ENCODE results near the gene C1orf141. TPM values are rescaled to one million over a fixed set of nuclear protein-coding genes. Genes with fewer than 3 reads are reported as not detected.

The C1orf141 gene
- total and polyA plus RNA-seq, 2 of the 8 experiments (the other 6 are each of a cell fraction or from before 2014, with no cell fraction given) = not detected

Small RNA genes lying within 50 kb of the gene (small RNA-seq; reads per million reads assigned to genes)
- gene RF00322 (ENCODE audit: insufficient read depth) = not detected

Other genes starting within 250 kb of the C1orf141 start
- gene DNAI4, start 210.1 kb downstream of the C1orf141 start, total RNA-seq (2021; fragmentation: NEBNext Ultra II Directional; extraction: Animal tissue kit (Norgen Biotek cat#: 25700)) = 2.1 and 4.0 TPM in 2 replicates
- gene DNAI4, start 210.1 kb downstream of the C1orf141 start, polyA plus RNA-seq (2011; rRNA removed) = 0.08 and 0.32 TPM in 2 replicates
- 30.8 and 33.5 TPM in 2 replicates for gene MIER1, start 210.0 kb downstream of the C1orf141 start, total RNA-seq (2021; fragmentation: NEBNext Ultra II Directional; extraction: Animal tissue kit (Norgen Biotek cat#: 25700))
- 2.1 and 5.2 TPM in 2 replicates for gene MIER1, start 210.0 kb downstream of the C1orf141 start, polyA plus RNA-seq (2011; rRNA removed)
- gene SLC35D1, start 80.8 kb downstream of the C1orf141 start, total RNA-seq (2021; fragmentation: NEBNext Ultra II Directional; extraction: Animal tissue kit (Norgen Biotek cat#: 25700)) = 2.7 and 2.8 TPM in 2 replicates
- gene SLC35D1, start 80.8 kb downstream of the C1orf141 start, polyA plus RNA-seq (2011; rRNA removed) = 0.78 and 1.2 TPM in 2 replicates
- gene IL23R, start 31.5 kb upstream of the C1orf141 start, total RNA-seq (2021; fragmentation: NEBNext Ultra II Directional; extraction: Animal tissue kit (Norgen Biotek cat#: 25700)) = not detected in 2 replicates
- gene IL23R, start 31.5 kb upstream of the C1orf141 start, polyA plus RNA-seq (2011; rRNA removed) = not detected in 2 replicates
- 0.88 and 1.4 TPM in 2 replicates for gene IL12RB2, start 172.9 kb upstream of the C1orf141 start, total RNA-seq (2021; fragmentation: NEBNext Ultra II Directional; extraction: Animal tissue kit (Norgen Biotek cat#: 25700))
- gene IL12RB2, start 172.9 kb upstream of the C1orf141 start, polyA plus RNA-seq (2011; rRNA removed) = 0.71 and 1.4 TPM in 2 replicates

Data from H1 (cell line).